C4-2B (cell line): ENCODE measurements around the gene TSPAN9.

Source experiments
- H3K27ac ChIP-seq: fragments of 450-650 bp; 2 replicates; pipeline ENCODE4 v1.5.1; 2017
- ZFX ChIP-seq: fragments of 450-650 bp; IDR thresholded peaks from 2 replicates; pipeline ENCODE4 v1.6.1; 2017
- TF ChIP-seq, protein P1 (sequence below): fragments of 450-650 bp; conservative IDR thresholded peaks from 2 replicates; pipeline ENCODE4 v1.5.1; 2017; ENCODE audit warnings: mild to moderate bottlenecking

The TSPAN9 gene

GRCh38 chr12:3293446-3294161 lies 216.4 kb downstream of the TSPAN9 start:
- TF ChIP-seq, protein P1, sequence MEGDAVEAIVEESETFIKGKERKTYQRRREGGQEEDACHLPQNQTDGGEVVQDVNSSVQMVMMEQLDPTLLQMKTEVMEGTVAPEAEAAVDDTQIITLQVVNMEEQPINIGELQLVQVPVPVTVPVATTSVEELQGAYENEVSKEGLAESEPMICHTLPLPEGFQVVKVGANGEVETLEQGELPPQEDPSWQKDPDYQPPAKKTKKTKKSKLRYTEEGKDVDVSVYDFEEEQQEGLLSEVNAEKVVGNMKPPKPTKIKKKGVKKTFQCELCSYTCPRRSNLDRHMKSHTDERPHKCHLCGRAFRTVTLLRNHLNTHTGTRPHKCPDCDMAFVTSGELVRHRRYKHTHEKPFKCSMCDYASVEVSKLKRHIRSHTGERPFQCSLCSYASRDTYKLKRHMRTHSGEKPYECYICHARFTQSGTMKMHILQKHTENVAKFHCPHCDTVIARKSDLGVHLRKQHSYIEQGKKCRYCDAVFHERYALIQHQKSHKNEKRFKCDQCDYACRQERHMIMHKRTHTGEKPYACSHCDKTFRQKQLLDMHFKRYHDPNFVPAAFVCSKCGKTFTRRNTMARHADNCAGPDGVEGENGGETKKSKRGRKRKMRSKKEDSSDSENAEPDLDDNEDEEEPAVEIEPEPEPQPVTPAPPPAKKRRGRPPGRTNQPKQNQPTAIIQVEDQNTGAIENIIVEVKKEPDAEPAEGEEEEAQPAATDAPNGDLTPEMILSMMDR, result no peak
- no peak for TF ChIP-seq ZFX
- no peak overlapping the region for H3K27ac ChIP-seq

GRCh38 chr12:3294481-3294911 lies 217.3 kb downstream of the TSPAN9 start:
- H3K27ac ChIP-seq, result no peak overlapping the region
- no peak for TF ChIP-seq ZFX
- TF ChIP-seq, protein P1, result no peak

GRCh38 chr12:3295225-3295624 lies 218.0 kb downstream of the TSPAN9 start:
- no peak overlapping the region for H3K27ac ChIP-seq
- TF ChIP-seq ZFX, result no peak
- TF ChIP-seq, protein P1, result no peak

GRCh38 chr12:3295646-3296408 lies 218.6 kb downstream of the TSPAN9 start:
- H3K27ac ChIP-seq, result no peak overlapping the region
- TF ChIP-seq, protein P1, result no peak
- no peak for TF ChIP-seq ZFX

DNA sequence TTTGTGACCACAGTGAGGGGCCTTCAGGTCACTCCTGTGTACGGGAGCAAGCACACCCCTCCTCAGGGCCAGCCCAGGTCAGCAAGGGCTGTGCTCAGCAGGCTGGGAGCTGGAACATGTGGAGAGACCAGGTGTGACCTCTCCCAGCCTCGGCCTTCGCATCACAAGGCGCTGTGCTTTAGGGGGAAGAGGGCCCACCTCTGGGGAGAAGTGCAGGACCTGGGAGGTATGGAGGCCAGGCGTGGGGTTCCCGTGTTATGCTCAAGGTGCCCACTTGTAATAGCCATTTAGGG lies 219.2 kb downstream of the TSPAN9 start:
- H3K27ac ChIP-seq, result no peak overlapping the region
- TF ChIP-seq, protein P1, result no peak
- TF ChIP-seq ZFX, result no peak

DNA sequence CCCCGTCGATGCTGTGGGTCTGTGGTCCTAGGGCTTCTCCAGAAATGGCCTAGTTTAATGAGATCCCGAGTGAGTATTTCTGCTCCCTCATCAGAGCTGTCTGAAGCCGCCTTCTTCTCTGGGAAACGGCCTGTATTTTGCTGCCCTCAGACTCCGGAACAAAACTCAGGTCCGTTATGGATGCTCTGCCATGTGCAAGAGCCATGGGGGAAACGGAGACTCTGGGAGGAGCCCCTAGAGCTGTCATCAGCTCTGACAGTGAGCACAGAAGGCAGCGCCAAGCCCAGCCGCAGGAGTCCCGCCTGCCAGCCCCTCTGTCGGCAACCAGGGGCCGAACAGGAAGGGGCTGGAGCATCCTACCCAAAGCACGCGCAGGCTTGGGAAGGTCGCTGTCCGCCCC lies 221.4 kb downstream of the TSPAN9 start:
- TF ChIP-seq, protein P1, result no peak
- no peak for TF ChIP-seq ZFX
- no peak overlapping the region for H3K27ac ChIP-seq
